HCT116 (cell line): ENCODE results near the gene LACTBL1. TPM values are rescaled to one million over a fixed set of nuclear protein-coding genes. Genes with fewer than 3 reads are reported as not detected.

Source experiments
- ATAC-seq: fragments of 200-7000 bp; cut with Tn5 transposase; 2 replicates; pipeline ENCODE4 v1.9.1; 2020; ENCODE audit warnings: mild to moderate bottlenecking, moderate library complexity
- BruUV-seq: library from RNA; stranded (reverse); fragments of 400-500 nt; replicated peaks from 2 replicates; lab custom pipeline; 2021; lab: Mats Ljungman, UMichigan
- CTCF ChIA-PET: fragments of 300-600 bp; sonication (Branson Sonifier 250); formaldehyde crosslinking; loops from one replicate; lab custom pipeline; 2021; ENCODE audit warnings: antibody characterized with exemption; lab: Charles Lee
- POLR2A ChIA-PET: fragments of 300-600, 350-600 bp; sonication (Branson Sonifier 250); formaldehyde crosslinking; loops from one replicate; lab custom pipeline; 2021; ENCODE audit warnings: antibody characterized with exemption; lab: Charles Lee
- RAD21 ChIA-PET, 2 experiments: fragments of 300-600 bp; sonication (Branson Sonifier 250); formaldehyde crosslinking; loops; one replicate each; lab custom pipeline; 2023; ENCODE audit warnings: low total read pairs in 2 of 2; ENCODE audit not compliant: uncharacterized antibody in 2 of 2, unreplicated experiment in 2 of 2, low non-redundant PET in 1 of 2; lab: Charles Lee
- DNase-seq: peaks from one replicate; pipeline ENCODE4 v3.0.0-alpha.2; 2010; ENCODE audit warnings: low read depth, low spot score
- H2AFZ ChIP-seq: fragments of 200-600 bp; shearing (Covaris generic), sonication (generic); 2 replicates; pipeline ENCODE4 v1.6.1; 2017; ENCODE audit warnings: low read depth, mixed run types, mixed read lengths, antibody characterized with exemption, low read length; ENCODE audit not compliant: poor library complexity, severe bottlenecking
- H3K27ac ChIP-seq: 2 replicates; pipeline ENCODE4 v1.5.1; 2012; ENCODE audit warnings: low read depth, low read length
- H3K27me3 ChIP-seq: fragments of 200-600 bp; sonication (generic); 2 replicates; pipeline ENCODE4 v1.6.1; 2016; ENCODE audit warnings: mixed run types, low read length, mixed read lengths; ENCODE audit not compliant: insufficient read depth
- H3K36me3 ChIP-seq, 2 experiments: fragments of 200-500 bp in 1 of 2; fragments of 200-600 bp in 1 of 2; sonication (Bioruptor generic) in 1 of 2; sonication (generic) in 1 of 2; 2 replicates each; pipeline versions ENCODE4 v1.5.1 to v1.6.1; 2014 to 2016; ENCODE audit warnings: low read length in 2 of 2, inconsistent platforms in 1 of 2, mixed read lengths in 1 of 2, mixed run types in 1 of 2; ENCODE audit not compliant: insufficient read depth in 2 of 2, control insufficient read depth in 1 of 2
- H3K4me1 ChIP-seq, 2 experiments: fragments of 200-600 bp in 1 of 2; sonication (generic) in 1 of 2; 2 replicates each; pipeline versions ENCODE4 v1.5.1 to v1.6.1; 2012 to 2017; ENCODE audit warnings: low read length in 2 of 2, inconsistent platforms in 1 of 2, mild to moderate bottlenecking in 1 of 2, mixed read lengths in 1 of 2, mixed run types in 1 of 2, moderate library complexity in 1 of 2; ENCODE audit not compliant: insufficient read depth in 2 of 2, control insufficient read depth in 1 of 2
- H3K4me2 ChIP-seq: fragments of 200-600 bp; sonication (generic); 2 replicates; pipeline ENCODE4 v1.6.1; 2017; ENCODE audit warnings: mixed run types, low read length, mixed read lengths
- H3K4me3 ChIP-seq, 2 experiments: fragments of 200-600 bp in 1 of 2; sonication (generic) in 1 of 2; replicated peaks in 1 of 2; 2 replicates each; pipeline ENCODE4 v1.5.1; 2011 to 2016; ENCODE audit warnings: low read length in 2 of 2, control low read depth in 1 of 2, low read depth in 1 of 2, mild to moderate bottlenecking in 1 of 2, mixed read lengths in 1 of 2, mixed run types in 1 of 2
- H3K79me2 ChIP-seq: fragments of 200-600 bp; sonication (generic); 2 replicates; pipeline ENCODE4 v1.6.1; 2017; ENCODE audit warnings: mild to moderate bottlenecking, mixed run types, low read length, moderate library complexity, mixed read lengths; ENCODE audit not compliant: insufficient read depth
- H3K9ac ChIP-seq: fragments of 200-600 bp; sonication (generic); 2 replicates; pipeline ENCODE4 v1.6.1; 2016; ENCODE audit warnings: low read length, mixed read lengths
- H3K9me2 ChIP-seq: fragments of 200-600 bp; sonication (generic), shearing (Covaris generic); 2 replicates; pipeline ENCODE4 v1.6.1; 2017; ENCODE audit warnings: mixed run types, mild to moderate bottlenecking, moderate library complexity; ENCODE audit not compliant: insufficient read depth
- H3K9me3 ChIP-seq, 2 experiments: fragments of 200-500 bp in 1 of 2; fragments of 200-600 bp in 1 of 2; sonication (Bioruptor generic) in 1 of 2; sonication (generic) in 1 of 2; 2 replicates each; pipeline ENCODE4 v1.6.1; 2014 to 2017; ENCODE audit warnings: low read length in 2 of 2, mixed read lengths in 2 of 2, inconsistent platforms in 1 of 2, low read depth in 1 of 2, mild to moderate bottlenecking in 1 of 2, mixed run types in 1 of 2, moderate library complexity in 1 of 2; ENCODE audit not compliant: control insufficient read depth in 1 of 2, insufficient read depth in 1 of 2
- H4K20me1 ChIP-seq: fragments of 200-600 bp; sonication (generic), shearing (Covaris generic); 2 replicates; pipeline ENCODE4 v1.6.1; 2017; ENCODE audit warnings: mixed run types, mild to moderate bottlenecking, moderate library complexity; ENCODE audit not compliant: insufficient read depth
- CEBPB ChIP-seq: IDR thresholded peaks from 2 replicates; pipeline ENCODE4 v1.6.1; 2012; ENCODE audit warnings: low read depth
- EGR1 ChIP-seq: IDR thresholded peaks from 2 replicates; pipeline ENCODE4 v1.6.1; 2012; ENCODE audit warnings: low read depth
- ELF1 ChIP-seq: IDR thresholded peaks from 2 replicates; pipeline ENCODE4 v1.6.1; 2012; ENCODE audit warnings: low read depth, borderline replicate concordance
- EZH2 ChIP-seq: fragments of 200-600 bp; sonication (generic); IDR thresholded peaks from 2 replicates; pipeline ENCODE4 v1.6.1; 2017; ENCODE audit warnings: antibody characterized with exemption, mixed run types
- FOSL1 ChIP-seq: IDR thresholded peaks from 2 replicates; pipeline ENCODE4 v1.6.1; 2012; ENCODE audit warnings: low read depth
- POLR2A ChIP-seq: IDR thresholded peaks from 2 replicates; pipeline ENCODE4 v1.7.0; 2011; ENCODE audit warnings: borderline replicate concordance; ENCODE audit not compliant: insufficient read depth, insufficient read length; ENCODE audit errors: extremely low read depth
- POLR2AphosphoS5 ChIP-seq: IDR thresholded peaks from 2 replicates; pipeline ENCODE4 v1.6.1; 2011; ENCODE audit warnings: mild to moderate bottlenecking, low read depth, low read length, moderate library complexity
- RAD21 ChIP-seq: IDR thresholded peaks from 2 replicates; pipeline ENCODE4 v1.6.1; 2012; ENCODE audit warnings: low read depth, mild to moderate bottlenecking
- REST ChIP-seq: IDR thresholded peaks from 2 replicates; pipeline ENCODE4 v1.6.1; 2012; ENCODE audit warnings: low read depth
- SIN3A ChIP-seq: IDR thresholded peaks from 2 replicates; pipeline ENCODE4 v1.6.1; 2012; ENCODE audit warnings: low read depth
- SRF ChIP-seq: IDR thresholded peaks from 2 replicates; pipeline ENCODE4 v1.6.1; 2012; ENCODE audit warnings: low read depth
- YY1 ChIP-seq: IDR thresholded peaks from 2 replicates; pipeline ENCODE4 v1.6.1; 2011; ENCODE audit warnings: low read length, low read depth, moderate library complexity, mild to moderate bottlenecking; ENCODE audit not compliant: insufficient replicate concordance; ENCODE audit errors: extremely low read depth
- intact Hi-C: fragments of 100-400 bp; cut with micrococcal nuclease; formaldehyde crosslinking; loops from 2 replicates; pipeline ENCODE4 v1.10.0; 2022
- total RNA-seq: library from RNA; stranded (reverse); gene quantifications from one replicate; pipeline ENCODE4 v1.2.1, GENCODE V29; 2021; ENCODE audit not compliant: unreplicated experiment
- TF ChIP-seq, protein P1 (sequence below): IDR thresholded peaks from 2 replicates; pipeline ENCODE4 v1.6.1; 2012
- TF ChIP-seq, protein P2 (sequence below): IDR thresholded peaks from 2 replicates; pipeline ENCODE4 v1.6.1; 2012

Gene LACTBL1
- total RNA-seq, 1 experiment from 2014 or later = not detected

- H3K27ac ChIP-seq = no peak overlapping the region
- CTCF ChIA-PET = interaction anchor here (1.3 kb wide), 1 partner anchor 211 kb away, joined by 4 read pairs; no protein-coding TSS in a partner anchor
- no peak overlapping the region for H3K4me2 ChIP-seq
- no peaks in the 10 kb centered on the region for H4K20me1 ChIP-seq
- RAD21 ChIA-PET = no interaction called here
- ATAC-seq = no peak
- H3K36me3 ChIP-seq = no peaks in the 10 kb centered on the region
- intact Hi-C loops = no loop called here
- no peak overlapping the region for H3K9ac ChIP-seq
- H3K27me3 ChIP-seq = no peaks in the 10 kb centered on the region
- H3K4me1 ChIP-seq = no peaks in the 10 kb centered on the region
- H2AFZ ChIP-seq = no peak overlapping the region
- POLR2A ChIA-PET = no interaction called here
- H3K9me3 ChIP-seq = no peaks in the 10 kb centered on the region
- no peaks in the 10 kb centered on the region for H3K79me2 ChIP-seq
- no peak for TF ChIP-seq CEBPB
- TF ChIP-seq, protein P1, sequence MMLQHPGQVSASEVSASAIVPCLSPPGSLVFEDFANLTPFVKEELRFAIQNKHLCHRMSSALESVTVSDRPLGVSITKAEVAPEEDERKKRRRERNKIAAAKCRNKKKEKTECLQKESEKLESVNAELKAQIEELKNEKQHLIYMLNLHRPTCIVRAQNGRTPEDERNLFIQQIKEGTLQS = no peak
- TF ChIP-seq ELF1 = no peak
- no peak for TF ChIP-seq REST
- TF ChIP-seq SIN3A = no peak
- no peak for TF ChIP-seq RAD21
- TF ChIP-seq FOSL1 = no peak
- TF ChIP-seq, protein P2, sequence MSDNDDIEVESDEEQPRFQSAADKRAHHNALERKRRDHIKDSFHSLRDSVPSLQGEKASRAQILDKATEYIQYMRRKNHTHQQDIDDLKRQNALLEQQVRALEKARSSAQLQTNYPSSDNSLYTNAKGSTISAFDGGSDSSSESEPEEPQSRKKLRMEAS = no peak
- no peak for TF ChIP-seq EZH2
- TF ChIP-seq POLR2AphosphoS5 = no peak
- no peak for TF ChIP-seq POLR2A
- TF ChIP-seq SRF = no peak
- no peak for TF ChIP-seq EGR1
- no peak for TF ChIP-seq YY1
- TF ChIP-seq, all 23 proteins: peak for 0
- no TSS peak for BruUV-seq
- H3K9me2 ChIP-seq = no peaks in the 10 kb centered on the region
- H3K4me3 ChIP-seq = no peak overlapping the region
- DNase-seq = no peak
These were observed 56.7 kb downstream of the LACTBL1 start for GRCh38 chr1:22915816-22916470.
